ENCODE results near the gene GRN.
"Not testable (repeated sequence)": the region's sequence is repeated elsewhere in the genome, so short reads cannot be mapped to it uniquely, and the experiment has no call there.

GRN gene

DNA sequence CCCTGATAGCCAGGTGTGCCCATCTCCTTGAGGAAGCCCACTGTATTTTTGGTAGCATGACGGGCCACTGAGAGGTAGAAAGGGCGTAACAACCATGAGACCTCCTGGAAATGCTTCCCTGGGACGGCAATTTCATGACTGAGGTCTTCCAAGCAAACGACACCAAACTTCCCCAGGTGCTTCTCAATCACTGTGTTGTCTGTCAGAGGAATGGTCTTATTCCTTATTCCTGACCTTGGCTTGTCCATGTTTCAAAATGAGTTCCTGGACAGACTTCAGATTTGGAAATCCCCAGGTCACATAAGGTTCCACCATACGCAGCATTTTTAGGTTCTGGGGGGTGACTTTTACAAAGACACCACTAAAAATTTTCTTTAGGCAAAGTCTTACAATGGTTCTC, 19.9 kb downstream of the GRN start:
- not testable (repeated sequence) for H3K36me3 Mint-ChIP-seq, H3K27ac Mint-ChIP-seq, DNase-seq, H3K4me1 Mint-ChIP-seq, H3K9me3 Mint-ChIP-seq, H3K4me3 Mint-ChIP-seq
- CTCF ChIA-PET = interaction anchor here (1.1 kb wide), 1 partner anchor 12 kb away, joined by 4 read pairs; no protein-coding TSS in a partner anchor
- peaks cover 84% of the 10 kb centered on the region for H3K27me3 Mint-ChIP-seq

GRCh38 chr17:44367231-44367979, 22.3 kb downstream of the GRN start:
- Mint-ChIP-seq H3K9me3 (no peaks in the 10 kb centered on the region), H3K36me3 (no peaks in the 10 kb centered on the region), H3K27ac (no peak overlapping the region), H3K4me3 (no peak overlapping the region), H3K27me3 (peaks cover 78% of the 10 kb centered on the region), H3K4me1 (peaks cover 8% of the 10 kb centered on the region)
- CTCF ChIA-PET = interaction anchor here (1.8 to 1.9 kb wide), 3 partner anchors 9 to 12 kb away, joined by 4 to 7 read pairs (median 7); no protein-coding TSS in a partner anchor
- DNase-seq = no peak

GRCh38 chr17:44368391-44369243, 23.5 kb downstream of the GRN start:
- H3K36me3 Mint-ChIP-seq, H3K9me3 Mint-ChIP-seq, H3K27ac Mint-ChIP-seq, DNase-seq, H3K4me1 Mint-ChIP-seq, H3K4me3 Mint-ChIP-seq: not testable (repeated sequence)
- CTCF ChIA-PET = interaction anchor here (0.6 to 1.9 kb wide), 4 partner anchors 8 to 154 kb away, joined by 3 to 7 read pairs (median 5); no protein-coding TSS in a partner anchor
- peaks cover 71% of the 10 kb centered on the region for H3K27me3 Mint-ChIP-seq

DNA sequence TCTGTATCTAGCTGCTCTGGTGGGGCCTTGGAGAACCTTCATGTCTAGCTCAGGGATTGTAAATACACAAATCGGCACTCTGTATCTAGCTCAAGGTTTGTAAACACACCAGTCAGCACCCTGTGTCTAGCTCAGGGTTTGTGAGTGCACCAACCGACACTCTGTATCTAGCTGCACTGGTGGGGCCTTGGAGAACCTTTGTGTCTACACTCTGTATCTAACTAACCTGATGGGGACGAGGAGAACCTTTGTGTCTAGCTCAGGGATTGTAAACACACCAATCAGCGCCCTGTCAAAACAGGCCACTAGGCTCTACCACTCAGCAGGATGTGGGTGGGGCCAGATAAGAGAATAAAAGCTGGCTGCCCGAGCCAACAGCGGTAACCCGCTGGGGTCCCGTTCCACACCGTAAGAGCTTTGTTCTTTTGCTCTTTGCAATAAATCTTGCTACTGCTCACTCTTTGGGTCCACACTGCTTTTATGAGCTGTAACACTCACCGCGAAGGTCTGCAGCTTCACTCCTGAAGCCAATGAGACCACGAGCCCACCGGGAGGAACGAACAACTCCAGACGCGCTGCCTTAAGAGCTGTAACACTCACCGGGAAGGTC, 24.4 kb downstream of the GRN start:
- H3K9me3 Mint-ChIP-seq, H3K36me3 Mint-ChIP-seq, H3K4me1 Mint-ChIP-seq, H3K27ac Mint-ChIP-seq, H3K4me3 Mint-ChIP-seq: not testable (repeated sequence)
- peak; percentile 44 for DNase-seq
- CTCF ChIA-PET = interaction anchor here (0.6 to 2.3 kb wide), 5 partner anchors 51 to 160 kb away, joined by 3 to 9 read pairs (median 4); no protein-coding TSS in a partner anchor
- peaks cover 70% of the 10 kb centered on the region for H3K27me3 Mint-ChIP-seq

DNA sequence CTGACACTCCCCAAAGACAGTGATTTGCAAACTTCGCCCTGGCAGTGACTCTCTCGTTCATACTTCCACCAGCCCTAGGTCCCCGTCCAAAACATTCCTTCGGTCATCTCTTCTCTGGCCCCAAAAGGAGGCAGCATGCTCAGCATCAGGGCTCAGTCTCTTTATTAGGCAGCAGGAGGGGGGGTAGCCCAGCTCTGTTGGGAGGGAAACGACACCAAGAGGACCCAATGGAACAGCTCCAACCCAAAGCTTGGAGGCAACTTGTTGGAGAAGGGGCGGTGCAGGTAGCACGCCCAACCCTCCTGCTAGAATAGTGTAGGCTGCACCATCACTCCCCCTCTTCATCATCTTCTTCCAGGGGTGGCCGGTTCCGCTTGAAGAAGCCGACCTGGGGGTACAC, 26.9 kb downstream of the GRN start:
- CTCF ChIA-PET = interaction anchor here (0.9 kb wide), 1 partner anchor 29 kb away, joined by 3 read pairs; no protein-coding TSS in a partner anchor
- H3K4me3 Mint-ChIP-seq = no peak overlapping the region
- peaks cover 6% of the 10 kb centered on the region for H3K4me1 Mint-ChIP-seq
- H3K27ac Mint-ChIP-seq = no peak overlapping the region
- H3K9me3 Mint-ChIP-seq = no peaks in the 10 kb centered on the region
- peaks cover 66% of the 10 kb centered on the region for H3K27me3 Mint-ChIP-seq
- DNase-seq = no peak
- no peaks in the 10 kb centered on the region for H3K36me3 Mint-ChIP-seq

GRCh38 chr17:44374306-44375195, 29.4 kb downstream of the GRN start:
- Mint-ChIP-seq H3K27me3 (peaks cover 63% of the 10 kb centered on the region), H3K4me3 (no peak overlapping the region), H3K4me1 (peaks cover 2% of the 10 kb centered on the region), H3K9me3 (no peaks in the 10 kb centered on the region), H3K27ac (no peak overlapping the region), H3K36me3 (no peaks in the 10 kb centered on the region)
- DNase-seq = no peak
- CTCF ChIA-PET = interaction anchor here (1.3 kb wide), 1 partner anchor 11 kb away, joined by 3 read pairs; the partner anchor contains the start of gene FAM171A2

DNA sequence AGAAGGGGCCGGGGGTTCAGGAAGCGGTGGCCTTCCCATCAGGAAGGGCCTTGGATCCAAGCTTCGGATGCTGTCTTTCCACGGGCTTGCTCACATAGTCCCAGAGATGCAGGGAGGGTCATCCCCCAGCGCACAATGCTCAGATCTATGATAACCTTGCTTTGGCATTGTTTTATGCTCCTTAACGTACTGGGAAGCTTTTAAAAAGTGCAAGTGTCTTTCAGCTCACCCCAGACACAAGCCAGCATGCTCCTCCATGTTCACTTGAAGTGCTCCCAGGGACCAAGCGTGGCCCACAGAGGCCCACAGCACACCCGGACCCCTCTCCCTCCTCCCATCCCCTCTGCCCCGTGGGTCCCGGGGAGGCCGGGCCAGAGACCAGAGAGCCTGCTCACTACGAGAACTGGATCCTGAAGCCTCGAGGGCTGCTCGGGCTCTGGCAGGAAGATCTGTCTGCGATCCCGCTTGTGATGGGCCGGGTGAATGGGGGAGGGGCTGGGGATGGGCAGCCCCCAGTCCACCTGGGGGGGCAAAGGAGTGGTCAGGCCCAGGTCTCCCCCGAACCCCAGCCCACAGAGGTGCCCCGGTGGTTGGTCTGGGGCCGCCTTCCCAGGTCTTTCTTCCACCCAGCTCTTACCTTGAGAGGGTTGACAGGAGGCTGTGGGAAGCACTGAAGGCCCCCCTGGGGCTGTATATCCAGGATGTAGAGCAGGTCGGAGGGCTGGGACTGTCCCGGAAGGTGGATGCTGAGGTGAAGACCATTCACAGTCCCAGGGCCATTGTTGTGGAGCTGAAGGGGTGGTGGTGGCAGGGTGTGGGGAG, 30.3 kb downstream of the GRN start:
- H3K4me1 Mint-ChIP-seq = no peaks in the 10 kb centered on the region
- H3K9me3 Mint-ChIP-seq = no peaks in the 10 kb centered on the region
- DNase-seq = no peak
- CTCF ChIA-PET = interaction anchor here (0.5 to 2.3 kb wide), 8 partner anchors 8 to 465 kb away, joined by 3 to 7 read pairs (median 3); partner anchors contain the start of genes FAM171A2 and ITGA2B
- H3K36me3 Mint-ChIP-seq = no peaks in the 10 kb centered on the region
- peaks cover 61% of the 10 kb centered on the region for H3K27me3 Mint-ChIP-seq
- no peak overlapping the region for H3K4me3 Mint-ChIP-seq
- no peak overlapping the region for H3K27ac Mint-ChIP-seq

DNA sequence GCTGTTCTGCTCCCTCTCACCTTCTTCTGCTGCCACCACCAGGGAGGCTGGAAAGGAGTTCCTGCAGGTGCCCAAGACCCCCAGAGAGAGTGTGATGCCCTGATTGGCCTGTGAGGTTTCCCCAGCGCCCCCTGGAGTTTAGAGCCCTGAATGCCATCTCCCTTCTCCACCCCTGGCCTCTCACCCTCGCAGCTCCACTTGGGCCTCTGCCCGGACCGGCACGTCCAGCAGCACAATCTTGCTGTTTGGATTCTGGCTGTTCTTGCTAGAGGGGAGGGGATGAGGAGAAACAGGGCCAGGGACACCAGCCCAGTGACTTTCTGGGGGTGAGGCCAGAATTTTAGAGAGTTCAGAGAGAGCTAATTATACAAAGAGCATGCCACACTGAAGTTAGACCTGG, 31.0 kb downstream of the GRN start:
- Mint-ChIP-seq H3K9me3 (no peaks in the 10 kb centered on the region), H3K27ac (no peak overlapping the region), H3K4me1 (no peaks in the 10 kb centered on the region), H3K4me3 (no peak overlapping the region), H3K27me3 (peaks cover 61% of the 10 kb centered on the region), H3K36me3 (no peaks in the 10 kb centered on the region)
- CTCF ChIA-PET = interaction anchor here (0.5 to 2.3 kb wide), 8 partner anchors 9 to 465 kb away, joined by 3 to 7 read pairs (median 4); partner anchors contain the start of genes FAM171A2 and ITGA2B
- DNase-seq = peak; percentile 43

- Mint-ChIP-seq H3K27me3 (peaks cover 61% of the 10 kb centered on the region), H3K27ac (no peak overlapping the region), H3K9me3 (no peaks in the 10 kb centered on the region), H3K36me3 (no peaks in the 10 kb centered on the region), H3K4me1 (no peaks in the 10 kb centered on the region), H3K4me3 (no peak overlapping the region)
- DNase-seq = no peak
- CTCF ChIA-PET = interaction anchor here (0.8 to 2.3 kb wide), 6 partner anchors 8 to 78 kb away, joined by 3 to 7 read pairs (median 4); partner anchors contain the start of genes FAM171A2 and ITGA2B
Observed at GRCh38 chr17:44376779-44377178, 31.7 kb downstream of the GRN start.

GRCh38 chr17:44378171-44378705, 33.1 kb downstream of the GRN start:
- Mint-ChIP-seq H3K27ac (no peak overlapping the region), H3K4me1 (no peaks in the 10 kb centered on the region), H3K4me3 (no peak overlapping the region), H3K27me3 (peaks cover 70% of the 10 kb centered on the region), H3K36me3 (no peaks in the 10 kb centered on the region), H3K9me3 (no peaks in the 10 kb centered on the region)
- DNase-seq = no peak
- CTCF ChIA-PET = no interaction called here

DNA sequence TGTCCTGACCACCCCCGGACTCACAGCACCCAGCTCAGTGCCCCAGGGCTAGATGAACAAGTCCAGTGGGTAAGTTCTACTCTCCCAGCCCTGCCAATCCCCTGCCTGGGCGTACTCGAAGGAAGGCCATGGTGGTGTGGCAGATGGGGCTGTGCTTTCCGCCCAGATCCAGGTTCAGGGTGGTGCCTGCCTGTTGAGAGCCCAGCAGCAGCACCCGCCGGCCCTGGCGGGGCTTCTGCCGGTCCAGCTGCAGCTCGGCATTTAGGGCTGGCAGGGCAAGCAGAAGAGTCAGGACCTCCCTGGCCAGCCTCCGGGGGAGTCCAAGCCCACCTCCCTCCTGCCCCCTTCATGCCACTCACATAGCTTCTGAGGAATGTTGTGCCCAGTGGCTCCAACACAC, 34.8 kb downstream of the GRN start:
- H3K27me3 Mint-ChIP-seq = peaks cover 71% of the 10 kb centered on the region
- H3K9me3 Mint-ChIP-seq = no peaks in the 10 kb centered on the region
- peaks cover 5% of the 10 kb centered on the region for H3K4me1 Mint-ChIP-seq
- CTCF ChIA-PET = no interaction called here
- H3K4me3 Mint-ChIP-seq = no peak overlapping the region
- no peak overlapping the region for H3K27ac Mint-ChIP-seq
- DNase-seq = no peak
- no peaks in the 10 kb centered on the region for H3K36me3 Mint-ChIP-seq

- Mint-ChIP-seq H3K27me3 (peaks cover 75% of the 10 kb centered on the region), H3K4me3 (no peak overlapping the region), H3K9me3 (no peaks in the 10 kb centered on the region), H3K27ac (no peak overlapping the region), H3K4me1 (peaks cover 6% of the 10 kb centered on the region), H3K36me3 (no peaks in the 10 kb centered on the region)
- DNase-seq = no peak
- CTCF ChIA-PET = no interaction called here
Observed at GRCh38 chr17:44380767-44381166, 35.7 kb downstream of the GRN start.
